Thoracic aorta (tissue), 2 donors: ENCODE data around the gene CUX1. TPM values are rescaled to one million over a fixed set of nuclear protein-coding genes. Genes with fewer than 3 reads are reported as not detected.

Source experiments
- ATAC-seq: fragments of 150-250 bp; one replicate; pipeline ENCODE4 v1.8.0; 2017; ENCODE audit warnings: low read depth; ENCODE audit not compliant: insufficient number of reproducible peaks, low FRiP score
- DNase-seq: peaks from one replicate; pipeline ENCODE4 v3.0.0-alpha.2; 2020; ENCODE audit warnings: low spot score
- H3K27ac ChIP-seq, 2 donors: fragments of 200-600 bp; sonication (generic); 1 replicate in 1 of 2; 2 replicates in 1 of 2; pipeline ENCODE4 v1.5.1; 2016; ENCODE audit warnings: mild to moderate bottlenecking in 2 of 2, moderate library complexity in 2 of 2
- H3K27me3 ChIP-seq: fragments of 200-600 bp; sonication (generic); replicated peaks from 2 replicates; pipeline ENCODE4 v1.6.0; 2016; ENCODE audit warnings: mild to moderate bottlenecking; ENCODE audit not compliant: insufficient read depth
- H3K36me3 ChIP-seq: fragments of 200-600 bp; sonication (generic); one replicate; pipeline ENCODE4 v1.5.1; 2016
- H3K4me1 ChIP-seq, 2 donors: fragments of 200-600 bp; sonication (generic); 1 replicate in 1 of 2; 2 replicates in 1 of 2; pipeline versions ENCODE4 v1.5.1 to v1.6.0; 2016; ENCODE audit warnings: low read depth in 2 of 2, mild to moderate bottlenecking in 1 of 2; ENCODE audit not compliant: control insufficient read depth in 1 of 2
- H3K4me3 ChIP-seq: fragments of 200-600 bp; sonication (generic); 2 replicates; pipeline ENCODE4 v1.5.1; 2016; ENCODE audit warnings: mild to moderate bottlenecking
- H3K9me3 ChIP-seq: fragments of 200-600 bp; sonication (generic); 2 replicates; pipeline ENCODE4 v1.5.1; 2016
- total RNA-seq, 2 donors: library from RNA; depleted of rRNA; stranded (reverse); fragments of >200 nt; gene quantifications; one replicate each; pipeline versions ENCODE4 v1.1.0 to v1.2.3, GENCODE V29; 2016
- TF ChIP-seq, protein P1 (sequence below): fragments of 200-600 bp; sonication (generic); IDR thresholded peaks from one replicate; pipeline ENCODE4 v1.5.1; 2019; ENCODE audit warnings: antibody characterized with exemption

Gene CUX1
- total RNA-seq, 2 donors from 2014 or later: 85.0 to 179 TPM

DNA sequence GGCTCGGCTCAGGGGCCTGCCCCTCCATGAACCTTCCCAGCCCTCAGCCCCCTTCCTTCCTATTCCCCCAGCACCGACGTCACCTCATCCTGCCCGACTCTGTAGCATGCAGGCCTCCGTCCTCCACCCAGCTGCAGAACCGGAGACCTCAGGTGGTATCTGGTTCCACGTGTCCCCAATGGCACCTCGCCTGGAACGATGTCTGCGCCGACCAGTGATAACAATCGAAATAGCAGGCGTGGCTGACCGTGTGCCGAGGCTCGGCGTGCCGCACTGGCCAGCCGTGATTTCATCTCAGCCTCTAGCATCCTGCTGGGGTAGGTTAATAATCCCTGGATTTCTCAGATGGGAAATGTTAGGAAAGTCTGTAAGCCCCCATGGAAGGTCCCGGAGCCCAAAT, 171.7 kb downstream of the CUX1 start:
- Histone ChIP-seq H3K27me3 (no peaks in the 10 kb centered on the region), H3K36me3 (no peaks in the 10 kb centered on the region), H3K9me3 (no peaks in the 10 kb centered on the region), H3K4me1 (peaks cover 0 to 7% of the 10 kb centered on the region in 2 donors), H3K4me3 (no peak overlapping the region), H3K27ac (no peak overlapping the region)
- DNase-seq (no peak), ATAC-seq (no peak)
- TF ChIP-seq, protein P1, sequence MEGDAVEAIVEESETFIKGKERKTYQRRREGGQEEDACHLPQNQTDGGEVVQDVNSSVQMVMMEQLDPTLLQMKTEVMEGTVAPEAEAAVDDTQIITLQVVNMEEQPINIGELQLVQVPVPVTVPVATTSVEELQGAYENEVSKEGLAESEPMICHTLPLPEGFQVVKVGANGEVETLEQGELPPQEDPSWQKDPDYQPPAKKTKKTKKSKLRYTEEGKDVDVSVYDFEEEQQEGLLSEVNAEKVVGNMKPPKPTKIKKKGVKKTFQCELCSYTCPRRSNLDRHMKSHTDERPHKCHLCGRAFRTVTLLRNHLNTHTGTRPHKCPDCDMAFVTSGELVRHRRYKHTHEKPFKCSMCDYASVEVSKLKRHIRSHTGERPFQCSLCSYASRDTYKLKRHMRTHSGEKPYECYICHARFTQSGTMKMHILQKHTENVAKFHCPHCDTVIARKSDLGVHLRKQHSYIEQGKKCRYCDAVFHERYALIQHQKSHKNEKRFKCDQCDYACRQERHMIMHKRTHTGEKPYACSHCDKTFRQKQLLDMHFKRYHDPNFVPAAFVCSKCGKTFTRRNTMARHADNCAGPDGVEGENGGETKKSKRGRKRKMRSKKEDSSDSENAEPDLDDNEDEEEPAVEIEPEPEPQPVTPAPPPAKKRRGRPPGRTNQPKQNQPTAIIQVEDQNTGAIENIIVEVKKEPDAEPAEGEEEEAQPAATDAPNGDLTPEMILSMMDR: no peak

DNA sequence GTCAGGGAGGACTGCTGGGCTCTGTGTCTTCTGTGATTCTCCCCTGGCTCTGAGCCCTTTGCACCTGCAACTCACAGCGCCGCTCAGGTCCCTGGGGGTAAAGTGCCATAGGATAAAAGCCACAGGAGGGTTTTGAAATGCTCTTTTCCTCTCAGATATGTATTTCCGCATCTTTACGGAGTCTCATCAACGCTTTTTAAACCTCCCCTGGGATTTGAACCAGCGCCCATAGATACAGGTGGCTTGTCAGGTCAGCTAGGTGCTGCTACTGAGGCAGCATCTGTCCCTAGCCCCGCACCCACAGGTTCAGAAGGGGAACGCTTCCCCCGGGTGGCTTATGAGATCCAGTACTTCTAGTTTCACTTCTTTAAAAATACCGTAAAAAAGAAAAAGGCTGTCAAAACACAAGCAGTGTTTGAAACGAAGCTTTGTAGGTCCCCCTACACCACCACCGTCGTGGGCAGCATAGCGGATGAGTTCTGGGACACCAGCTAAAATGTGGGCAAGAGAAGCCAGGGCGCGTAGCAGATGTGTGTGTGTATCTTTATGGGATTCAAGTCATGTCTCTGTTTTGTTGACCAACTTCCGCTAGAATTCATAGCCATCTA, 173.5 kb downstream of the CUX1 start:
- Histone ChIP-seq H3K36me3 (no peaks in the 10 kb centered on the region), H3K4me1 (peaks cover 0 to 2% of the 10 kb centered on the region in 2 donors), H3K4me3 (no peak overlapping the region), H3K27me3 (no peaks in the 10 kb centered on the region), H3K27ac (no peak overlapping the region), H3K9me3 (no peaks in the 10 kb centered on the region)
- TF ChIP-seq, protein P1: no peak
- ATAC-seq (no peak), DNase-seq (no peak)

DNA sequence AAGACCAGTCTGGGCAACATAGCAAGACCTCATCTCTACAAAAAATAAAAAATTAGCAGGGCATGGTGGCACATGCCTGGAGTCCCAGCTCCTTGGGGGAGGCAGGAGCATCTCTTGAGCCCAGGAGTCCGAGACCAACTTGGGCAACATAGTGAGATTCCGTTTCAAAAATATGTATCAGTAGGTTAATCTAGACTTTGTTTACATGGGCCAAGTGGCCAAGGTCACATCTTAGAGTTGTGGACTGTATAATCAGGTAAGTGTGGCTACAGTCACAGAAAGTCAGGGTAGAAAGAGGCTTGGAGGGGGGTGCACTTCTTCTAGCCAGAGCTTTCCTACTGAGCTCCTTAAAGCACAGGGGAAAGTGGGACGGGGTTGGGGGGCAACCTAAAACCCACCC, 174.4 kb downstream of the CUX1 start:
- no peak for DNase-seq

DNA sequence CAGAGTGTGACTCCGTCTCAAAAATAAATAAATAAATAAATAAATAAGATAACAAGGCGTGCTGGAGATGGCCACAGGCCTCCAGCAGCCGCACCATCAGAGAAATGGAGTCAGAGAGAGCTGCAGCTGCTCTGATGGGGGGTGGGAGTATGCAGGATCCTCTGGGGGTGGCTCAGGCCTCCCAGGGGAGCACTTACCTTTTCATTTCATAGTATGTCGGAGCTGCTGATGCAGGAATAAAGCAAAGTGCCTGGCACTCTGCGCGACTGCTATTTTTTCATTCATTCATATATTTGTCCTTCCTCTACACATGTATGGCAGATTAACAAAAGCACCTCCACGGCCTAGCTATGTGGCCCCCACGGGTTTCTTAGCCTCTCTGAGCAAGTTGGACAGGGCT, 175.9 kb downstream of the CUX1 start:
- no peak for DNase-seq
- no peaks in the 10 kb centered on the region for H3K36me3 ChIP-seq
- TF ChIP-seq, protein P1: no peak
- no peak overlapping the region for H3K4me3 ChIP-seq
- H3K27ac ChIP-seq: no peak overlapping the region
- no peaks in the 10 kb centered on the region for H3K27me3 ChIP-seq
- ATAC-seq: no peak
- H3K9me3 ChIP-seq: no peaks in the 10 kb centered on the region
- peaks cover 0 to 6% of the 10 kb centered on the region in 2 donors for H3K4me1 ChIP-seq

More for the DNA sequence above, 174.4 kb downstream of the CUX1 start:
- Histone ChIP-seq H3K4me3 (no peak overlapping the region), H3K27ac (no peak overlapping the region), H3K4me1 (no peaks in the 10 kb centered on the region), H3K36me3 (no peaks in the 10 kb centered on the region), H3K27me3 (no peaks in the 10 kb centered on the region), H3K9me3 (no peaks in the 10 kb centered on the region)
- TF ChIP-seq, protein P1: no peak
- no peak for ATAC-seq

DNA sequence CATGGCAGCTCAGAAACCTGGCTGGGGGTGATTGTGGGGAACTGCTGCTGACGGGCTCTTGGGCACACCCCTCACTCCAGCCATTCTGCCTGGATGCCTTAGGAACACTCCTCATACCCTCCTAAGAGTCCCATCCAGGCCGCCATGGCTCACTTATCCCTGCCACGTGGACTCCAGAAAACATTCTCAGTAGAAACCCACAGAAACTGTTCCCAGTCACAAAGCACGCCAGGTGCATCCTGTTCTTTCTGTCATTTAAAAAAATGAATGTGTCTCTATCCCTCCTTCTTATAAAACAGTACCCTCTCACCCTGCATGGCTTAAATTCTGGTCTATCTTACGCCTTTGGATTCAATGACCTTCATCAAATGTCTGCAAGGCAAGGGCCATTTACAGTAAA, 177.7 kb downstream of the CUX1 start:
- no peaks in the 10 kb centered on the region for H3K9me3 ChIP-seq
- no peak for DNase-seq
- no peak overlapping the region for H3K4me3 ChIP-seq
- H3K4me1 ChIP-seq: peaks cover 0 to 17% of the 10 kb centered on the region in 2 donors
- no peaks in the 10 kb centered on the region for H3K27me3 ChIP-seq
- no peaks in the 10 kb centered on the region for H3K36me3 ChIP-seq
- no peak for ATAC-seq
- TF ChIP-seq, protein P1: no peak
- H3K27ac ChIP-seq: no peak overlapping the region
